Pancreas (tissue), 10 donors: Measurements from ENCODE around the gene HORMAD2. TPM values are rescaled to one million over a fixed set of nuclear protein-coding genes. Genes with fewer than 3 reads are reported as not detected.
A peak's percentile ranks its signal among the peaks of the same experiment; 100 is the strongest.

Experiments
- ATAC-seq, 4 donors: fragments of 200-7000 bp; cut with Tn5 transposase; one replicate each; pipeline versions ENCODE4 v1.8.0 to v1.9.1; 2020; ENCODE audit warnings: mild to moderate bottlenecking in 4 of 4, moderate library complexity in 4 of 4
- DNase-seq, 6 donors: peaks; one replicate each; pipeline ENCODE4 v3.0.0-alpha.2; 2020
- FAIRE-seq: peaks from 2 replicates; lab custom pipeline; 2012; peaks lifted over from hg19 to GRCh38; lab: Jason Lieb, UNC
- H3K27ac ChIP-seq, 4 donors: fragments of 200-600 bp; sonication (generic); 1 replicate in 3 of 4; 2 replicates in 1 of 4; pipeline versions ENCODE4 v1.5.0 to v1.8.0; 2020
- H3K27me3 ChIP-seq, 4 donors: fragments of 200-600 bp; one replicate each; pipeline ENCODE4 v1.8.0; 2021
- H3K36me3 ChIP-seq, 3 donors: fragments of 200-600 bp; sonication (generic) in 1 of 3; one replicate each; pipeline versions ENCODE4 v1.5.0 to v1.8.0; 2020 to 2021
- H3K4me1 ChIP-seq, 3 donors: fragments of 200-600 bp; one replicate each; pipeline ENCODE4 v1.8.0; 2021
- H3K4me3 ChIP-seq, 4 donors: fragments of 200-600 bp; sonication (generic) in 2 of 4; one replicate each; pipeline versions ENCODE4 v1.5.0 to v1.8.0; 2020 to 2021
- H3K9me3 ChIP-seq, 4 donors: fragments of 200-600 bp; one replicate each; pipeline ENCODE4 v1.8.0; 2021
- WGBS, 2 donors: extraction: QIAGEN DNeasy Blood & Tissue Kit; methylation state at CpG; one replicate each; pipeline ENCODE4 v1.1.7; 2013; 5-methylcytosine and 5-hydroxymethylcytosine counted together
- intact Hi-C, 3 donors: fragments of 100-400 bp; cut with DNase I; formaldehyde crosslinking; loops; one replicate each; pipeline versions ENCODE4 v1.11.1 to v1.14.2; 2022
- polyA plus RNA-seq, 2 donors: library from polyadenylated mRNA; stranded (reverse); fragments of 200-250 nt; gene quantifications; one replicate each; pipeline ENCODE4 v1.2.3, GENCODE V29; 2013
- total RNA-seq, 6 donors: library from RNA; stranded (reverse); fragmentation: NEBNext Ultra II Directional in 4 of 6; extraction: Animal tissue kit (Norgen Biotek cat#: 25700) in 4 of 6; gene quantifications; one replicate each; pipeline versions ENCODE4 v1.2.1 to v1.2.4, GENCODE V29; 2021 to 2023
- TF ChIP-seq, protein P1 (sequence below), 4 donors: fragments of 200-600 bp; sonication (generic) in 3 of 4; IDR thresholded peaks; one replicate each; pipeline versions ENCODE4 v1.5.0 to v1.8.0; 2021; ENCODE audit warnings: antibody characterized with exemption in 4 of 4
- donor health status: healthy with polysubstance abuse.
- donor health status: DM: no; HTN: no; CAD: no; lungs with moderate emphysema.
- donor health status: DM: no; HTN: no; CAD: no.
- donor health status: control.
- donor health status: control.
- donor health status: Bipolar disorder and iron deficiency.
- donor health status: DM: yes; HTN: yes; CAD: no.
- donor health status: DM: no; HTN: no; CAD: no.
- donor health status: DM: no; HTN: no; CAD: no.
- donor health status: DM: yes; HTN: yes; CAD: no.

The HORMAD2 gene
- total and polyA plus RNA-seq, 8 donors: not detected

DNA sequence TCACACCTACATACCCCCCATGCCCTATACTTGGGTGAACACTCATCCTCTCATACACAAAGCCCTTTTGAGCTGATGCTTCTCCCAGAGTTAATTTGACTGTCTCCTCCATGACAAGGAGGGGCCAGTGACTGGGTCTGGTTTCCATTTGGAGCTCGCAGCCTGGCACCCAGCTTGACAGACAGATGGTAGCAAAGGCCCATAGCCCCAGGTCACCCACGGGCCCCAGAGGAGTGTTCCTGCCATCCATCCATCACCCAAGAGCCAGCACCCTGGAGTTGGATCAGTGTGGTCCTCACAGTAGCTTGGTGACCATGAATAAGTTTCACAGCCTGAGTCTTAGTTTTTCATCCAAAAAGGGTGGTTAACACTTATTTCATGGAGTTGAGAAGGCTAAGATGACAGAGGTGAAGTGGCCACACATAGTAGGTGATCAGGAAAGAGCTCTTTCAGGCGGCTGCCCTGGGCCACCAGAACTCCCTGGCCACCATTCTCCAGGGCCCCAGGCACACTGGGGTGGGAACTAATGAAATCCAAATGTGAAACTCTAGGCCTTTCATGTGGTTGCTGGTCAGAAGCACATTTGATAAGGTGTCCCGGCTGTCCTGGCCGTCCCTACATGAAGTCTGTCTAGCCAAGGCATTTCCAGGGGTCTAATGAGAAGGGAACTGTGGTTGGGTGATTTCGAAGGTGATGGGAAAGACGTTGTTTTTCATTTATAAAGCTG, 123.9 kb downstream of the HORMAD2 start:
- peaks cover 0 to 5% (median 0%) of the 10 kb centered on the region in 3 donors for H3K4me1 ChIP-seq
- intact Hi-C loops: no loop called here
- no peaks in the 10 kb centered on the region for H3K27me3 ChIP-seq
- peak in 1 of 6 donors; percentile 6 for DNase-seq
- H3K9me3 ChIP-seq: no peaks in the 10 kb centered on the region
- H3K4me3 ChIP-seq: no peak overlapping the region
- H3K36me3 ChIP-seq: no peaks in the 10 kb centered on the region
- no peak for FAIRE-seq
- TF ChIP-seq, protein P1, sequence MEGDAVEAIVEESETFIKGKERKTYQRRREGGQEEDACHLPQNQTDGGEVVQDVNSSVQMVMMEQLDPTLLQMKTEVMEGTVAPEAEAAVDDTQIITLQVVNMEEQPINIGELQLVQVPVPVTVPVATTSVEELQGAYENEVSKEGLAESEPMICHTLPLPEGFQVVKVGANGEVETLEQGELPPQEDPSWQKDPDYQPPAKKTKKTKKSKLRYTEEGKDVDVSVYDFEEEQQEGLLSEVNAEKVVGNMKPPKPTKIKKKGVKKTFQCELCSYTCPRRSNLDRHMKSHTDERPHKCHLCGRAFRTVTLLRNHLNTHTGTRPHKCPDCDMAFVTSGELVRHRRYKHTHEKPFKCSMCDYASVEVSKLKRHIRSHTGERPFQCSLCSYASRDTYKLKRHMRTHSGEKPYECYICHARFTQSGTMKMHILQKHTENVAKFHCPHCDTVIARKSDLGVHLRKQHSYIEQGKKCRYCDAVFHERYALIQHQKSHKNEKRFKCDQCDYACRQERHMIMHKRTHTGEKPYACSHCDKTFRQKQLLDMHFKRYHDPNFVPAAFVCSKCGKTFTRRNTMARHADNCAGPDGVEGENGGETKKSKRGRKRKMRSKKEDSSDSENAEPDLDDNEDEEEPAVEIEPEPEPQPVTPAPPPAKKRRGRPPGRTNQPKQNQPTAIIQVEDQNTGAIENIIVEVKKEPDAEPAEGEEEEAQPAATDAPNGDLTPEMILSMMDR (IDR thresholded peaks at IDR 0.05): no peak
- H3K27ac ChIP-seq: no peak overlapping the region
- 74 to 76% methylated on average over 7 of the region's 7 CpGs for WGBS, 2 donors
- ATAC-seq: no peak

DNA sequence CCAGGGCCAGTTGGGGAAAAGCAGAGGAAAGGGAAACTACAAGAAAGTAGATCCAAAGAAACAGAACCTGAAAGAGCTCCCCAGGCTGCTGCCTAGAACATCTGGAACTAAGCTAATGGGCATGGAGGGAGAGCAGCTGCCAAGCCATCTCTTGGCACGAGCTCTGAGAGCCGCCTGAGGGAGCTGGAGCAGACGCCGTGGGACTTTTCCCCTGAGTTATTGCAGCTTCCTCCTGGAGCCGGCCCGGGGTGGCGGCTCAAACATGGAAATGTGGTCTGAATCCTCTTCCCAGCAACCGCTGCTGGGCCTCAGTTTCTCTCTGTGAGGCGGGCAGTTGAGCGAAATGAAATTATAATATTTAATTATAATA, 124.5 kb downstream of the HORMAD2 start:
- no peak overlapping the region for H3K4me3 ChIP-seq
- FAIRE-seq (no peak), DNase-seq (peak in 1 of 6 donors; percentile 10), ATAC-seq (no peak)
- H3K9me3 ChIP-seq: no peaks in the 10 kb centered on the region
- H3K27ac ChIP-seq: peak overlapping the region in 1 of 4 donors; percentile 62
- 69 to 77% methylated on average over 10 of the region's 10 CpGs for WGBS, 2 donors
- intact Hi-C loops: no loop called here
- TF ChIP-seq, protein P1 (IDR thresholded peaks at IDR 0.05): no peak
- H3K36me3 ChIP-seq: no peaks in the 10 kb centered on the region
- H3K4me1 ChIP-seq: peaks cover 0 to 5% (median 0%) of the 10 kb centered on the region in 3 donors
- no peaks in the 10 kb centered on the region for H3K27me3 ChIP-seq

DNA sequence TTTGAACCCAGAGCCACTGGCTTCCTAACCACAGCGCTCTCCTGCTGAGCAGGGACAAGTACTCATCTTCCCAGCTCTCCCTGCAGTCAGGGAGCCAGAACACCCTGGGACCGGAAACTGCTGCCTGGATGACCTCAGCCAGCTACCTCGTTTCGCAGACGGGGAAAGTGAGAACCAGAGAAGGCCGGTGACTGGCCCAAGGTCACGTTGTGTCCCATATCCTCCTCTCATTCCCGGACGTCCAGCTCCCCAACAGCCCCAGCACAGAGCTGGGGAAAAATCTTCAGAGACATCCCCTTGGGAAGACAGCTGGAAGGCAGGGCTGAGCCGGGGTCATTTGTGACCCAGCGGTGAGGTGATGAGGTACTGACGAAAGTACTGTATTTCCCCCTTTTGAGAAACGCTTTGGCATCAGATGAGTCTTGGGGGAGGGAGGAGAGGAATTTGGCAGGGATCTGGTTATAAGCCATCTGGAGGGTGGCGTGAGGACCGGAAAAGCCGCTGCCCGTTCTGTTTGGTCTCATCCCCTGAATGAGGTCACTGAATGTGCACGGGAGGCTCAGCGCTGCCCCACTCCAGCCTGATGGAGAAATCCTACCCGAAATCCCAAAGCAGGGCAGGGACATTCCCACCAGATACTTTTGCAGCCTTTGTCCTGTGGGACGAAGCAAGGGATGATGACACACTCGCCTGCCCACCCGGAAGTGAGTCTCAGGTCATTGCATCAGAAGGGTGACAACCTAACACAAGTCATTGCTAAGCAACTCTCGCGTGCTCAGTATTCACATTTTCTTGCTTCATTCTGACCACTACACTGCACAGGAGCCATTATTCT, 125.2 kb downstream of the HORMAD2 start:
- Histone ChIP-seq H3K9me3 (no peaks in the 10 kb centered on the region), H3K4me3 (no peak overlapping the region), H3K4me1 (peaks cover 0 to 5% (median 0%) of the 10 kb centered on the region in 3 donors), H3K36me3 (no peaks in the 10 kb centered on the region), H3K27me3 (no peaks in the 10 kb centered on the region), H3K27ac (peak overlapping the region in 2 of 4 donors; percentile 46 to 62)
- peak in 3 of 4 donors; percentile 2 to 31 (median 5) for ATAC-seq
- TF ChIP-seq, protein P1 (IDR thresholded peaks at IDR 0.05): no peak
- FAIRE-seq: no peak
- 70 to 71% methylated on average over 25 of the region's 25 CpGs for WGBS, 2 donors
- intact Hi-C loops: no loop called here
- DNase-seq: peak in 1 of 6 donors; percentile 21

DNA sequence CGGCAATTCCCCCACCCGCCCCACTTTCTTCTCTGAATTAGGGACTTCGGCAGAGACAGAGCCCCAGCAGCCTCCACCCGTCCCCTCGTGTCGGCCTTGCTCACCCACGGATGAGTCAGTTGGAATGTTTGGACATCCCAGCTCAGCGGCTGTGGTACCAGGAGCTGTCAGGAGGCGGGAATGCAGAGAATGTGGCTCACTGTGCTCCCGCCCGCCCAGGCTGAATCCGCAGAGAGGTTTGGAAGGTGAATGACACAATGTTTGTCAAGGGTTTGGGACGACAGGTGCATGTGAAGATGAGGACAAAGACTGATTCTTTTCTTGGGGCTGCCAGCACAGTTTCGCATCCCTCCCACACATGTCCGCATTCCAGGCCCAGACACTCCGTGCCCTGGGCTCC, 126.7 kb downstream of the HORMAD2 start:
- no peaks in the 10 kb centered on the region for H3K36me3 ChIP-seq
- peak overlapping the region in 3 of 4 donors; percentile 16 to 62 (median 46) for H3K27ac ChIP-seq
- no peak for FAIRE-seq
- peaks cover 0 to 5% (median 0%) of the 10 kb centered on the region in 3 donors for H3K4me1 ChIP-seq
- DNase-seq: peak in 3 of 6 donors; percentile 40 to 56 (median 42)
- WGBS, 2 donors: 59 to 63% methylated on average over 16 of the region's 16 CpGs
- TF ChIP-seq, protein P1 (IDR thresholded peaks at IDR 0.05): no peak
- no peak overlapping the region for H3K4me3 ChIP-seq
- intact Hi-C loops: no loop called here
- ATAC-seq: peak in 3 of 4 donors; percentile 34 to 43 (median 38)
- no peaks in the 10 kb centered on the region for H3K9me3 ChIP-seq
- H3K27me3 ChIP-seq: no peaks in the 10 kb centered on the region
